Suprapubic skin (tissue), 4 donors: ENCODE data around the gene PARVG. TPM values are rescaled to one million over a fixed set of nuclear protein-coding genes. Genes with fewer than 3 reads are reported as not detected.

Source experiments
- DNase-seq, 2 donors: peaks; one replicate each; pipeline ENCODE4 v3.0.0-alpha.2; 2019; ENCODE audit warnings: low spot score in 2 of 2
- H3K27ac ChIP-seq: fragments of 200-600 bp; sonication (generic); one replicate; pipeline ENCODE4 v1.5.1; 2019
- H3K27me3 ChIP-seq: fragments of 200-600 bp; sonication (generic); one replicate; pipeline ENCODE4 v1.5.1; 2019
- H3K36me3 ChIP-seq: fragments of 200-600 bp; sonication (generic); one replicate; pipeline ENCODE4 v1.5.1; 2019
- H3K4me1 ChIP-seq: fragments of 200-600 bp; sonication (generic); one replicate; pipeline ENCODE4 v1.5.1; 2019
- H3K4me3 ChIP-seq: fragments of 200-600 bp; sonication (generic); one replicate; pipeline ENCODE4 v1.5.1; 2019; ENCODE audit warnings: mild to moderate bottlenecking
- H3K9me3 ChIP-seq: fragments of 200-600 bp; sonication (generic); one replicate; pipeline ENCODE4 v1.5.1; 2019
- EP300 ChIP-seq: sonication (generic); formaldehyde crosslinking; IDR thresholded peaks from one replicate; pipeline ENCODE4 v1.6.1; 2017; ENCODE audit warnings: antibody characterized with exemption
- POLR2A ChIP-seq, 2 donors: fragments of 450-650 bp; IDR thresholded peaks; one replicate each; pipeline ENCODE4 v1.6.1; 2017; ENCODE audit warnings: antibody characterized with exemption in 2 of 2, mild to moderate bottlenecking in 2 of 2, moderate library complexity in 2 of 2
- POLR2AphosphoS5 ChIP-seq, 3 donors: sonication (generic); formaldehyde crosslinking; IDR thresholded peaks; one replicate each; pipeline ENCODE4 v1.6.1; 2017; ENCODE audit warnings: antibody characterized with exemption in 3 of 3
- WGBS: methylation state at CpG from one replicate; pipeline ENCODE4 v1.1.5; 2018; 5-methylcytosine and 5-hydroxymethylcytosine counted together
- total RNA-seq, 4 donors: library from RNA; depleted of rRNA; stranded (reverse); fragments of >200 nt; gene quantifications; one replicate each; pipeline ENCODE4 v1.1.0, GENCODE V29; 2016
- TF ChIP-seq, protein P1 (sequence below), 2 donors: fragments of 200-600 bp in 1 of 2; fragments of 450-650 bp in 1 of 2; sonication (generic) in 1 of 2; IDR thresholded peaks; one replicate each; pipeline ENCODE4 v1.5.1; 2016 to 2019; ENCODE audit warnings: antibody characterized with exemption in 2 of 2, mild to moderate bottlenecking in 1 of 2, moderate library complexity in 1 of 2

The PARVG gene
- total RNA-seq, 4 donors from 2014 or later = 1.6 to 17.1 (median 3.2) TPM

GRCh38 chr22:44159811-44160210, 20.9 kb upstream of the PARVG start:
- Histone ChIP-seq H3K27ac (no peak overlapping the region), H3K4me3 (no peak overlapping the region), H3K4me1 (no peaks in the 10 kb centered on the region), H3K9me3 (no peaks in the 10 kb centered on the region), H3K36me3 (peaks cover 11% of the 10 kb centered on the region), H3K27me3 (no peaks in the 10 kb centered on the region)
- DNase-seq = no peak
- no peak for TF ChIP-seq POLR2A (IDR thresholded peaks at IDR 0.05)
- TF ChIP-seq, protein P1, sequence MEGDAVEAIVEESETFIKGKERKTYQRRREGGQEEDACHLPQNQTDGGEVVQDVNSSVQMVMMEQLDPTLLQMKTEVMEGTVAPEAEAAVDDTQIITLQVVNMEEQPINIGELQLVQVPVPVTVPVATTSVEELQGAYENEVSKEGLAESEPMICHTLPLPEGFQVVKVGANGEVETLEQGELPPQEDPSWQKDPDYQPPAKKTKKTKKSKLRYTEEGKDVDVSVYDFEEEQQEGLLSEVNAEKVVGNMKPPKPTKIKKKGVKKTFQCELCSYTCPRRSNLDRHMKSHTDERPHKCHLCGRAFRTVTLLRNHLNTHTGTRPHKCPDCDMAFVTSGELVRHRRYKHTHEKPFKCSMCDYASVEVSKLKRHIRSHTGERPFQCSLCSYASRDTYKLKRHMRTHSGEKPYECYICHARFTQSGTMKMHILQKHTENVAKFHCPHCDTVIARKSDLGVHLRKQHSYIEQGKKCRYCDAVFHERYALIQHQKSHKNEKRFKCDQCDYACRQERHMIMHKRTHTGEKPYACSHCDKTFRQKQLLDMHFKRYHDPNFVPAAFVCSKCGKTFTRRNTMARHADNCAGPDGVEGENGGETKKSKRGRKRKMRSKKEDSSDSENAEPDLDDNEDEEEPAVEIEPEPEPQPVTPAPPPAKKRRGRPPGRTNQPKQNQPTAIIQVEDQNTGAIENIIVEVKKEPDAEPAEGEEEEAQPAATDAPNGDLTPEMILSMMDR (IDR thresholded peaks at IDR 0.05) = no peak
- TF ChIP-seq POLR2AphosphoS5 (IDR thresholded peaks at IDR 0.05) = no peak
- no peak for TF ChIP-seq EP300
- WGBS = 80% methylated on average over 7 of the region's 7 CpGs

- no peaks in the 10 kb centered on the region for H3K4me1 ChIP-seq
- no peak for DNase-seq
- peaks cover 11% of the 10 kb centered on the region for H3K36me3 ChIP-seq
Measured at GRCh38 chr22:44160421-44160820, 20.3 kb upstream of the PARVG start.

GRCh38 chr22:44161673-44162072, 19.1 kb upstream of the PARVG start:
- DNase-seq = no peak
- Histone ChIP-seq H3K27ac (no peak overlapping the region), H3K4me3 (no peak overlapping the region), H3K27me3 (no peaks in the 10 kb centered on the region), H3K9me3 (no peaks in the 10 kb centered on the region), H3K36me3 (peaks cover 11% of the 10 kb centered on the region), H3K4me1 (no peaks in the 10 kb centered on the region)
- 92% methylated on average over 9 of the region's 11 CpGs for WGBS
- TF ChIP-seq, protein P1 (IDR thresholded peaks at IDR 0.05) = no peak
- TF ChIP-seq POLR2A (IDR thresholded peaks at IDR 0.05) (no peak), EP300 (no peak), POLR2AphosphoS5 (IDR thresholded peaks at IDR 0.05) (no peak)

More at GRCh38 chr22:44160421-44160820, 20.3 kb upstream of the PARVG start:
- Histone ChIP-seq H3K27me3 (no peaks in the 10 kb centered on the region), H3K27ac (no peak overlapping the region), H3K4me3 (no peak overlapping the region), H3K9me3 (no peaks in the 10 kb centered on the region)
- TF ChIP-seq POLR2A (IDR thresholded peaks at IDR 0.05) (no peak), EP300 (no peak), POLR2AphosphoS5 (IDR thresholded peaks at IDR 0.05) (no peak)
- TF ChIP-seq, protein P1 (IDR thresholded peaks at IDR 0.05) = no peak
- 93% methylated on average over 4 of the region's 5 CpGs for WGBS

- H3K27me3 ChIP-seq = no peaks in the 10 kb centered on the region
- H3K9me3 ChIP-seq = no peaks in the 10 kb centered on the region
- no peak overlapping the region for H3K27ac ChIP-seq
- H3K4me3 ChIP-seq = no peak overlapping the region
- no peaks in the 10 kb centered on the region for H3K4me1 ChIP-seq
- no peak for DNase-seq
- TF ChIP-seq, protein P1 (IDR thresholded peaks at IDR 0.05) = no peak
- TF ChIP-seq EP300 (no peak), POLR2AphosphoS5 (IDR thresholded peaks at IDR 0.05) (no peak), POLR2A (IDR thresholded peaks at IDR 0.05) (no peak)
- WGBS = 76% methylated on average over 11 of the region's 13 CpGs
- peaks cover 11% of the 10 kb centered on the region for H3K36me3 ChIP-seq
Measured at GRCh38 chr22:44162960-44163359, 17.8 kb upstream of the PARVG start.

GRCh38 chr22:44163536-44163935, 17.2 kb upstream of the PARVG start:
- H3K4me3 ChIP-seq = no peak overlapping the region
- peaks cover 6% of the 10 kb centered on the region for H3K36me3 ChIP-seq
- no peaks in the 10 kb centered on the region for H3K9me3 ChIP-seq
- H3K4me1 ChIP-seq = no peaks in the 10 kb centered on the region
- WGBS = 85% methylated on average over 17 of the region's 18 CpGs
- DNase-seq = no peak
- H3K27me3 ChIP-seq = no peaks in the 10 kb centered on the region
- H3K27ac ChIP-seq = no peak overlapping the region
- TF ChIP-seq EP300 = no peak
- no peak for TF ChIP-seq POLR2A (IDR thresholded peaks at IDR 0.05)
- TF ChIP-seq POLR2AphosphoS5 (IDR thresholded peaks at IDR 0.05) = no peak
- TF ChIP-seq, protein P1 (IDR thresholded peaks at IDR 0.05) = no peak
